Retina (tissue), 1 donor: ENCODE results near the gene OR11G2.
A peak's percentile ranks its signal among the peaks of the same experiment; 100 is the strongest.
"Not testable (repeated sequence)": the region's sequence is repeated elsewhere in the genome, so short reads cannot be mapped to it uniquely, and the experiment has no call there.

Experiments
- DNase-seq: peaks from one replicate; pipeline ENCODE4 v3.0.0-alpha.2; 2016

Gene OR11G2, protein sequence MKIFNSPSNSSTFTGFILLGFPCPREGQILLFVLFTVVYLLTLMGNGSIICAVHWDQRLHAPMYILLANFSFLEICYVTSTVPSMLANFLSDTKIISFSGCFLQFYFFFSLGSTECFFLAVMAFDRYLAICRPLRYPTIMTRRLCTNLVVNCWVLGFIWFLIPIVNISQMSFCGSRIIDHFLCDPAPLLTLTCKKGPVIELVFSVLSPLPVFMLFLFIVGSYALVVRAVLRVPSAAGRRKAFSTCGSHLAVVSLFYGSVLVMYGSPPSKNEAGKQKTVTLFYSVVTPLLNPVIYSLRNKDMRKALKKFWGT

DNA sequence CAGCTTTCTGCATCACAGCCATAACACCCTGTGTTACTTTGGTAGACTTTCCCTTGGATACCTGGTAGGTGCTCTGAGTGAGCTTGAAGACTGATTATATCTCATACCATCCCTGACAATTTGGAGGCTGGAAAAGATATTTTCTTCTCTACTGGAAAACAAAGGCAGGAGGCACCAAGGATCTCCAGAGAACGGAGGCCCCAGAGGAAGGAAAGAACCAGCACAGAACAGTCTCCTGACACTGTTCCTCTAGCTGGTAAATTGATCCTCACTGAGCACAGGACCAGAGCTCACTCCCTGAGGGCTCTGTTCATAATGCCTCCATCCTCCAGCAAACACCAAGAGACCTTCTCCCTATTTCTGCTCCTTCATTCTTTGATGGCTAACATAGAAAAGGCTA lies at the start of gene OR11G2:
Gene OR11G2, plus strand, starts transcription at position 301 of the 400 bp plus-strand sequence. CDS start 6,542 bp downstream, outside the sequence.
- no peak for DNase-seq

DNA sequence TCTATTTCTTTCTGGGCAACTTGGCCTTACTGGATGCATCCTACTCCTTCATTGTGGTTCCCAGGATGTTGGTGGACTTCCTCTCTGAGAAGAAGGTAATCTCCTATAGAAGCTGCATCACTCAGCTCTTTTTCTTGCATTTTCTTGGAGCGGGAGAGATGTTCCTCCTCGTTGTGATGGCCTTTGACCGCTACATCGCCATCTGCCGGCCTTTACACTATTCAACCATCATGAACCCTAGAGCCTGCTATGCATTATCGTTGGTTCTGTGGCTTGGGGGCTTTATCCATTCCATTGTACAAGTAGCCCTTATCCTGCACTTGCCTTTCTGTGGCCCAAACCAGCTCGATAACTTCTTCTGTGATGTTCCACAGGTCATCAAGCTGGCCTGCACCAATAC lies 46.8 kb upstream of the OR11G2 start:
- DNase-seq: no peak

DNA sequence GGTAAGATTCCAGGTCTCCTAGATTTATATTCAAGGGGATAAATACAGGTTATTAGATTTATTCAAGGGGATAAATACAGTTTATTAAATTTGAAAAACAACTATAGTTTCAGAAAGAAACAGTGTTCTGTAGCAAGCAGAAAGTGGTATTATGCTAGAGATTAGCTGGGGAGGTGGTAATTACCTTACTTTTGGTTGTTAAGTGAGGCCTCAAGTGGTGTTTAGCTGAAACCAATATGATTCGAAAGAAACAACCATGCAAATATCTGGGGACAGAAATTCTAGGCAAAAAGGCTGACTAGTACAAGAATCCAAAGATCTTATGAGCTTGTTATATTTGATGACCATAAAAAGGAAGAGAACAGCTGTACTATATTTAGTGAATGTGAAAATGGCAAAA lies 45.9 kb upstream of the OR11G2 start:
- DNase-seq: no peak

DNA sequence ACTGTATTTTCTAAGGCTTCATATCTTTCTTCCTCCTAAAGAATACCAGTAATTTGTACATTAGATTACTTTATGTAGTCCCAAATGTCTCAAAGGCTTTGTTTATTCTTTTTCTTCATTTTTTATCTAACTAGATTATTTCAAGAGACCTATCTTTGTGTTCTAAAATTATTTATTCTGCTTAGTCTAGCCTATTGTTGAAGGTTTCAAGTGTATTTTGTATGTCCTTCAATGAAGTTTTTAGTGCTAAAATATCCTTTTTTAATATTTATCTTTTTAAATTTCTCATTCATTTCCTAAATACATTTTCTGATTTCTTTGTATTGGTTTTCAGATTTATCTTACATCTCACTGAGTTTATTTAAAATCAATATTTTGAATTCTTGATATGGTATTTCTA lies 26.2 kb upstream of the OR11G2 start:
- DNase-seq: no peak

DNA sequence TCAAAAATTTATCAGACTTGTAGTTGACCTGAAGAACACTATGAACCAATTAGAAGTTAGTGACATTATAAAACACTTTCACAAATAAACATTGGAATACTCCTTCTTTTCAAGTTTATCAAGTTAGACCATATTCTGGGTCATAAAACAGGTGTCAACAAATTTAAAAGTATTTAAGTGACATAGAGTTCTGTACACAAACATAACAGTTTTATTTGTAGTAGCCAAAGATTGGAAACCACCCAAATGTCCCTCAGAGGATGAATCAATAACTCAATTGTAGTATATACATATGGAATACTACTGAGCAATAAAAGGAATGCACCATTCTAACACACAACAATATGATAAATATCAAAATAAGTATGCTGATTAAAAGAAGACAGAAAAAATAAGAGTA lies 23.6 kb upstream of the OR11G2 start:
- DNase-seq: no peak

DNA sequence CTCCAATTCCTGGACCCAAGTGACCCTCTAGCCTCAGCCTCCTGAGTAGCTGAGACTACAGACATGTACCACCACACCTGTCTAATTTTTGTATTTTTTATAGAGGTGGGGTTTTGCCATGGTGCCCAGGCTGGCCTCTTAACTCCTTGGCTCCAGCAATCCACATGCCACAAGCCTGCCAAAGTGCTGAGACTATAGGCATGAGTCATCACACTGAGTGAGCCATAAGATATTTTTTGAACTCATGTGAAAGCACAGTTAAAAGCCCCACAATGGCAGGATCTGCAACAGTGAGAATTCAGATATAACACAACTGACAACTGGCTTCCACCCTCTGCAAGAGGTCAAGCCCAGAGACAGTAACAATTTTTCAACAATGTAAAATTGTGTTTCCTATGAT lies 20.8 kb upstream of the OR11G2 start:
- not testable (repeated sequence) for DNase-seq

DNA sequence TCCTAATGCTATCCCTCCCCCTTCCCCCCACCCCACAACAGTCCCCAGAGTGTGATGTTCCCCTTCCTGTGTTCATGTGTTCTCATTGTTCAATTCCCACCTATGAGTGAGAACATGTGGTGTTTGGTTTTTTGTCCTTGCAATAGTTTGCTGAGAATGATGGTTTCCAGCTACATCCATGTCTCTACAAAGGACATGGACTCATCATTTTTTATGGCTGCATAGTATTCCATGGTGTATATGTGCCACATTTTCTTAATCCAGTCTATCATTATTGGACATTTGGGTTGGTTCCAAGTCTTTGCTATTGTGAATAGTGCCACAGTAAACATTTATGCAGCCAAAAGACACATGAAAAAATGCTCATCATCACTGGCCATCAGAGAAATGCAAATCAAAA lies 16.5 kb upstream of the OR11G2 start:
- not testable (repeated sequence) for DNase-seq

DNA sequence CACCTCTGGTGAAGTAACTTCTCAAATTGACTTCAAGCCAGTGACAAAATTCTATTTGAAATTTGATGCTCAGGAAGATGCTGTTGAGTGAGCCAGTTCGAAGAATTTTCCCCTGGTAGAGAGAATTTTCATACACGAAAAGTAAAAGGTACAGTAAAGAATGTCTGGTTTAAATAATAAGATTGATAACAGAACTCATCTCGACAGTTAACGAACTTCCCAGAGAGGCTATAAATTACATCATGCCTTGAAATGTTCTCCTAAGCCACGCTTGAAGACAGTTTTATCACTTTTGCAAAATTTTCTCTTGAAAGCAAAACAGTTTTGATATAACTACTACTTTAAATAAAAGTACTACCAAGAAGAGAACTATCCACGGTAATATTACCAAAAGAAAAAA lies 14.4 kb upstream of the OR11G2 start:
- no peak for DNase-seq

DNA sequence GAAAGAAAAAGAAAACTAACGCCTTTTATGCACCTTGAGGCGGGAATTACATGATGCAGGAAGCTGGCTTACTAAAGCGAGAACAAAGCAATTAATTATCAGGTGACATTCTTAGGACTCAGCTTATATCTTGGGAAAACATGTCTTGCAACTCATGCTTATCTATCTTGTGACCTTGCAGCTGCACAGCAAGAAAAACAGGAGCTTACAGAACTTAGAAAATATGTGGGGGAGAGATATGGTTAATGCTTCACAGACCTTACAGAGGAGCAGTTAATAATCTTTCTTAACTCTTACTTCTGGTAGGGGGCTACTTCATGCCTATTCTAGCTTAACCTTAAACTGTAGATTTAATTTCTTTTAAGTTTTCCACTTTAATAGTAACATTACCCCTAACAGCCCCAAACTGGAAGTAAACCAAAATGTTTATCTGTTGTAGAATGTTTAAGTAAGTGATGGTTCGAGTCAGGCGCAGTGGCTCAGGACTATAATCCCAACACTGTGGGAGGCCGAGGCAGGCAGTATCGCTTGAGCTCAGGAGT lies 13.2 kb upstream of the OR11G2 start:
- no peak for DNase-seq

DNA sequence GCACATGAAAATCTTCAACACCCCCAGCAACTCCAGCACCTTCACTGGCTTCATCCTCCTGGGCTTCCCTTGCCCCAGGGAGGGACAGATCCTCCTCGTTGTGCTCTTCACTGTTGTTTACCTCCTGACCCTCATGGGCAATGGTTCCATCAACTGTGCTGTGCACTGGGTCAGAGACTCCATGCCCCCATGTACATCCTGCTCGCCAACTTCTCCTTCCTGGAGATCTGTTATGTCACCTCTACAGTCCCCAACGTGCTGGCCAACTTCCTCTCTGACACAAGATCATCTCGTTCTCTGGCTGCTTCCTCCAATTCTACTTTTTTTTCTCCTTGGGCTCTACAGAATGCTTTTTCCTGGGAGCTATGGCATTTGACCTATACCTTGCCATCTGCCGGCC lies 11.5 kb upstream of the OR11G2 start:
- peak; percentile 0 for DNase-seq

DNA sequence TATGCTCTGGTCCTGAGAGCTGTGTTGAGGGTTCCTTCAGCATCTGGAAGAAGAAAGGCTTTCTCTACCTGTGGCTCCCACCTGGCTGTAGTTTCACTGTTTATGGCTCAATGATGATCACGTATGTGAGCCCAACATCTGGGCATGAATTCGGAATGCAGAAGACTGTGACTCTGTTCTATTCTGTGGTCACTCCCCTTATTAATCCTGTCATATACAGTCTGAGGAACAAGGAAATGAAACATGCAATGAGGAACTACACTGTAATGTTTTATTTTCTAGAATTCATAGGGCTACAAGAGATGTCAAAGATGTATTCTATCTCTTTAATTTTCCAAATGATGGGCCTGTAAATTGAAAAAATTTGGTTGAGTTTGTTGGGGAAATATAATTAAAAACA lies 10.8 kb upstream of the OR11G2 start:
- no peak for DNase-seq

DNA sequence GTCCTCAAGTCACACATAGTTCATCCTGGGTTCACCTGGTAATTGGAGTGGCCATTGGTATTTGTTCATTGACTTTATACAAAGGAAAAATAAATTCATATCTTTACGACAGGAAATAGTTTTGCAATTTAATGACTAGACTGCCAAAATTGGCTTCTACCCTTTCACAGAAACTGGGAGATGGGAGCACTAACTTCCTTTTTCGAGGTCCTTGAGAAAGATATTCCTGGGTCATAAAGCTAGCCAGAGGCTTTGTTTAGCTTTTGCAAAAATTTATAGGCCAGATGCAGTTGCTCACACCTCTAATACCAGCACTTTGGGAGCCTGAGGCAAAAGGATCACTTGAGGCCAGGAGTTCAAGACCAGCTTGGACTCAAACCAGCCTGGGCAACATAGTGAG lies 10.2 kb upstream of the OR11G2 start:
- DNase-seq: no peak

DNA sequence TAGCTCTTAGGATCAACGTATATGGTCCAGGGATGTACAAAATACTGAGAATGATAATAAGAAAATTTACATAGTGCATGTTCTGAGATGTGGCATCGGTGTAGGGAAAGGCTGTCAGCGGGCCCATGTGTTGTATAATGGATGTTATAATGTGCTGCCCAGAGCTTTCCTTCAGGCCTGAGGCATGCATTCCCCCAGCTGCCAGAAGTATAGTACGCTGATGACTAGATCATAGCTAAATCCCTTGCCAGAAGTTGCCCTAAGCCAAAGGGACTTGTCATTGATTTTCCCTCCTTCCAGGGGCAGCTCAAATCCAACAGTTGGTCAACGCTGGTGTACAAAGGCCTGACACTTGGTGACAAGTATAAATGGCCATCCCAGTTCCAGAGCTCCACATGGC lies 6.5 kb upstream of the OR11G2 start:
- no peak for DNase-seq

DNA sequence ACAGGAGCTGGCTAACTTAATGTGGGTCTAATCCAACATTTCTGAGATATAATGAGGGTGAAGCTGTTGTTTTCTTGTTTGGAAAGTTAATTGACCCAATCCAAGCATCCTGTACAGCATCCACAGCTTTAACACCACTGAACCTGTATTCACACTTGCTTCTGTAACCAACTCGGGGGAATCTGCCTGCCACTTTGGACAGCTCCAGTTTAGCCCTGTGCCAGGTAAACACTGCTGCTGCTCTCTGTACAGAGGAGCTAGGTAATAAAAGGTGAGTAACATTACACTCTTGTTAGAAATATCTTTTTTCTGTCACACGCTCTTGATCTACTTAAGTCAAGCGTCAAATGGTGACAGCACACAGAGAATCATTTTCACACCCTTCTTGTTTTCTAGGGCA lies 700 bp downstream of the OR11G2 start:
- DNase-seq: no peak

DNA sequence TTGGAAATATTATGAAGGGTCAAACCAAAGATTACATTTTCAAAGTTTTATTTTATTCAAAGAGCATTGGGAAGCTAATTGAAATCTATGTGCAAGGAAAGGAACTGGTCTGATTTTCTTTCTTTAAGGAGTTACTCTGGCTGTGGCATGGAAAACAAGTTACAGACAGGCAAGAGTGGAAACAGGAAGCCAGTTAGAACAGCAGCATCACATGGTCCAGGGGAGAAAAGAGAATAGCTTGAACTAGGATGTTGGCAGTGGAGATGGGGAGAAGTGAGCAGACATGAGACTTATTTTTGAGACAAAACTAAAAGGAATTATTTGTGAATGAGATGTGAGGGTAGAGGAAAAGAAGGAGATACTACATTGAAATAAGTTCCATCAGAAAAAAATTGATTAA lies 3.4 kb downstream of the OR11G2 start:
- no peak for DNase-seq

DNA sequence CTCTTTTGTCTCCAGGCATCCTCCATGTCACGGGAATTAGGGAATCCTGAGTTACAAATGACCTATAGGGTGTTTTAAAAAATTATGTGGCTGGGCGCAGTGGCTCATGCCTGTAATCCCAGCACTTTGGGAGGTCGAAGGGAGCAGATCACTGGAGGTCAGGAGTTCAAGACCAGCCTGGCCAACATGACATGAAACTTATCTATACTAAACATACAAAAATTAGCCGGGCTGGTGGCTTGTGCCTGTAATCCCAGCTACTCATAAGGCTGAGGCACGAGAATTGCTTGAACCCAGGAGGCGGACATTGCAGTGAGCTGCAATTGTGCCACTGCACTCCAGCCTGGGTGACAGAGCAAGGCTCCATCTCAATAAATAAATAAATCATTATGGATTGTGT lies 4.5 kb downstream of the OR11G2 start:
- DNase-seq: not testable (repeated sequence)

DNA sequence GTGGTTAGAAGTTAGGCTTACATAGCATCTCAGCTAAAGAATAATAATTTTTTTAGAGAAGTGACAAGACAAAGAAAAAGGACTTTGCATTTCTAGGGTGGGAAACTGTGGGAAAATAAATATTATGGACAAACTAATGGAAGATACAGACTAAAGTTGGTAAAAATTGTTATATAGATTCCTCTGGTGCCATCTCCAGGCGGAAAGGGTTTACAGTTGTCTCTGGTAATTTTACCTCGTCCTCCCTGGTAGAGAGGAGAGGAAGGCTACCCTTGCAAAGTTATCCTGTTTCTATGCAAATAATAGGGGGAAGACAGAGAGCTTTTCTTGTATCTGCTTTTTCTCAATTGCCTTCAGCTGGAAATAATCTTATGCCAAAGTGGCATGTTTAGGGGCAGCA lies 5.2 kb downstream of the OR11G2 start:
- no peak for DNase-seq

DNA sequence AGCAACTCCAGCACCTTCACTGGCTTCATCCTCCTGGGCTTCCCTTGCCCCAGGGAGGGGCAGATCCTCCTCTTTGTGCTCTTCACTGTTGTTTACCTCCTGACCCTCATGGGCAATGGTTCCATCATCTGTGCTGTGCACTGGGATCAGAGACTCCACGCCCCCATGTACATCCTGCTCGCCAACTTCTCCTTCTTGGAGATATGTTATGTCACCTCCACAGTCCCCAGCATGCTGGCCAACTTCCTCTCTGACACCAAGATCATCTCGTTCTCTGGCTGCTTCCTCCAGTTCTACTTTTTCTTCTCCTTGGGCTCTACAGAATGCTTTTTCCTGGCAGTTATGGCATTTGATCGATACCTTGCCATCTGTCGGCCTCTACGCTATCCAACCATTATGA lies 6.8 kb downstream of the OR11G2 start:
- no peak for DNase-seq

DNA sequence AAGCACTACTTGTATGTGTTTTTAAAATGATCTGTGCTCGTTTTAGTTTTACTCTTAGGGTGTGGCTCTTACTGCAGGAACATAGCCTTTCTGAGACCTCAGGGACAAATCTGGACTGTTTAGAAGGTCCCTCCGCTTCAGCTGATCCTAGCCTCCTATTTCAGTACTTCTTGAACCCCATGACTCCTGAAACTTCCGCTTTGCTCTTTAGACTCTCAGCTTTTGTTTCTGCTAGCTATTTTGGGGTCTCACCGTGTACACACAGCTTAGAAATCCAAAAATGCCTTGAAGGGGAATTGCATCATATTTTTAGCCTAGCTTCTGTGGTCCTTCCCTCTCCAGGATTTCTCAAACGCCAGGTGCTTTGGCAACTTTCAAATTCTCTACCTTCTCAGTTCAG lies 8.3 kb downstream of the OR11G2 start:
- DNase-seq: no peak

DNA sequence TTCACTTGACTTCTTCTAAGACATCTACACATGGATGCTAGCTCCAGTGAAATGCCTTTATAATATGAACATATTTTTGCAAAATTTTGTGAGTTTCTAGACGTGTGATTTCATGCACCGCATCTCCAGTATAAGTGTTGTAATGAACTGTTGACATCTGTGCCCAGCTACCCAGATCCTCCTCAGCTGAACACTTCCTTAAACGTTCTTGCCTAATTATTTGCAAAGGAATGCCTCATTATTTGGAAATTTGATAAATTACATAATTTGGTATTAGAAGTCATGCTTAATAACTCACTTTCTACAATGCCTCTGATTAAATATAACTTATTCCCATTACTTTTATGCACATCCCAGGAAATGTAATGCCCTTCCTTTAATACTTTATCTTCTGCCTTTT lies 14.0 kb downstream of the OR11G2 start:
- no peak for DNase-seq

DNA sequence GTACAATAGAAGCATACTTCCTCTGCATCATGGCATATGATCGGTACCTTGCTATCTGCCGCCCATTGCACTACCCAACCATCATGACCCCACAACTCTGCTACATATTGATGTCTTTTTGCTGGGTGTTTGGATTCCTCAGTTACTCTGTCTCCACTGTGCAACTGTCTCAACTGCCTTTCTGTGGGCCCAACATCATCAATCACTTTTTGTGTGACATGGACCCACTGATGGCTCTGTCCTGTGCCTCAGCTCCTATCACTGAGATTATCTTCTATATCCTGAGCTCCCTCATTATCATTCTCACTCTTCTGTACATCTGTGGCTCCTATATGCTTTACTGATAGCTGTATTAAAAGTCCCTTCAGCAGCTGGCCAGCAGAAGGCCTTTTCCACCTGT lies 18.9 kb downstream of the OR11G2 start:
- DNase-seq: no peak

DNA sequence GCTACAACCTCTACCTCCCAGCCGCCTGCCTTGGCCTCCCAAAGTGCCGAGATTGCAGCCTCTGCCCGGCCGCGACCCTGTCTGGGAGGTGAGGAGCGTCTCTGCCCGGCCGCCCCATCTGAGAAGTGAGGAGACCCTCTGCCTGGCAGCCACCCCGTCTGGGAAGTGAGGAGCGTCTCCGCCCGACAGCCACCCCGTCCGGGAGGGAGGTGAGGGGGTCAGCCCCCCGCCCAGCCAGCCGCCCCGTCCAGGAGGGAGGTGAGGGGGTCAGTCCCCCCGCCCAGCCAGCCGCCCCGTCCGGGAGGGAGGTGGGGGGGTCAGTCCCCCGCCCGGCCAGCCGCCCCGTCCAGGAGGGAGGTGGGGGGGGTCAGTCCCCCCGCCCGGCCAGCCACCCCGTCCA lies 21.7 kb downstream of the OR11G2 start:
- not testable (repeated sequence) for DNase-seq

DNA sequence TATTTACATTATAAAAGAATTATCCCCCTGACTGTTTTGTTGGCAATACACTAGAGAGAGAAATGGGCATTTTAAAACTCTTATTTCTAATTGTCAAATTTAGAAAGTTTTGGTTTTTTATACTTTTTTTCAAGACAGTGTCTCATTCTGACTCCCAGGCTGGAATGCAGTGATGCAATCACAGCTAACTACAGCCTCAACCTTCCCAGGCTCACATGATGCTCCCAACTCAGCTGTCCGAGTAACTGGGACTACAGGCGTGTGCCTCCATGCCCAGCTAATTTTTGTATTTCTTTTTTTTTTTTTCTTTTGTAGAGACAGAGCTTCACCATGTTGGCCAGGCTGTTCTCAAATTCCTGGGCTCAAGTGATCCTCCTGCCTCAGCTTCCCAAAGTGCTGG lies 24.5 kb downstream of the OR11G2 start:
- no peak for DNase-seq

DNA sequence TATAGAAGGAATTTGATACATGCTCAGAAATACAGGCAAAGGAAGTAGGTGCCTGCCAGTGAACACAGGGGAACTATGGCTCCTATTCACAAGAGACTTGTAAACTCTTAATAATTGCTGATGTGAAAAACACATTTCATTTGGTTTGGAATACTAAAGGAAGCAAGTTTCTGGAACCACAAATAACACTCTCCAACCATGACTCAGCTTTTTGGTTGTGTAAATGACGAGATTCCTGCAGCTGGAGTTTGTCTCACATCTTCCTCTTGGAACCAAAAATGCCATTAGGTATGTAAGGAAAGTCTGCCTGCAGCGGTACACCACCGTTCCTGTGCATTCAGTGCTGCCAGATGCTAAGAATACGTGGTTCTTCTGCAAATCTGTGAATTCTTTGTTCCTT lies 28.3 kb downstream of the OR11G2 start:
- DNase-seq: no peak

DNA sequence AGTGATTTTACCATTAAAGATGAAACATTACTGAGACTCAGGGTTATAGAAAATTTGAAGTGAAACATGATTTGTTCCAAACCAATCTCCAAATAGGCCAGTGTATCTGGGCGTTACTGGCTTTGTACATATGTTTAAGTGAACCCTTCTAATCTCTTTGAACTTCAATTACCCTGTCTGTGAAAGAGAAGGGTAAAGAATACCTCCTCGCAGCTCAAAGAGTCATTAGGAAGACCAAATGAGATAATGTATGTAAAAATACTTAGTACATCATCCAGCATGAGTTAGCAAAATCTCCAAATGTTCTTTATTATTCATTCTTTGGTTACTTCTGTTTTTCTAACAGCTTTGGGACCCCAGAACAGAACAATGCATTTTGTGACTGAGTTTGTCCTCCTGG lies 32.7 kb downstream of the OR11G2 start, which contains the start of gene OR11H6:
Gene OR11H6, plus strand, starts transcription at position 301 of the 400 bp plus-strand sequence. Its CDS starts 0 bp downstream, at position 301.
- no peak for DNase-seq
